H9 (cell line): Measurements from ENCODE around the gene DYRK1A. TPM values are rescaled to one million over a fixed set of nuclear protein-coding genes. Genes with fewer than 3 reads are reported as not detected.

Experiments
- DNase-seq: peaks from one replicate; pipeline ENCODE4 v3.0.0-alpha.2; 2017
- H2AFZ ChIP-seq: one replicate; pipeline ENCODE4 v1.6.1; 2013; ENCODE audit warnings: mild to moderate bottlenecking, low read length, control low read depth, moderate library complexity
- H2AK5ac ChIP-seq: 2 replicates; pipeline ENCODE4 v1.6.1; 2013; ENCODE audit warnings: low read length, control low read depth, mixed read lengths; ENCODE audit not compliant: insufficient read length
- H2BK120ac ChIP-seq: one replicate; pipeline ENCODE4 v1.6.1; 2013; ENCODE audit warnings: low read depth, mild to moderate bottlenecking, low read length, control low read depth, inconsistent platforms; ENCODE audit not compliant: poor library complexity, severe bottlenecking
- H2BK12ac ChIP-seq: 2 replicates; pipeline ENCODE4 v1.6.1; 2013; ENCODE audit warnings: low read length, control low read depth, mixed read lengths, low read depth; ENCODE audit not compliant: insufficient read length
- H2BK15ac ChIP-seq: 2 replicates; pipeline ENCODE4 v1.6.1; 2013; ENCODE audit warnings: low read depth, low read length, control low read depth
- H2BK20ac ChIP-seq: one replicate; pipeline ENCODE4 v1.6.1; 2013; ENCODE audit warnings: low read depth, mild to moderate bottlenecking, low read length, control low read depth, inconsistent platforms; ENCODE audit not compliant: poor library complexity, severe bottlenecking
- H2BK5ac ChIP-seq: 2 replicates; pipeline ENCODE4 v1.6.1; 2013; ENCODE audit warnings: low read length, control low read depth, mixed read lengths; ENCODE audit not compliant: insufficient read length
- H3K14ac ChIP-seq: 2 replicates; pipeline ENCODE4 v1.6.1; 2013; ENCODE audit warnings: low read length, control low read depth; ENCODE audit not compliant: insufficient read depth
- H3K18ac ChIP-seq: 2 replicates; pipeline ENCODE4 v1.6.1; 2013; ENCODE audit warnings: low read depth, mild to moderate bottlenecking, mixed read lengths, low read length, control low read depth; ENCODE audit not compliant: insufficient read length
- H3K23ac ChIP-seq: 2 replicates; pipeline ENCODE4 v1.6.1; 2013; ENCODE audit warnings: low read length, control low read depth, mixed read lengths, low read depth; ENCODE audit not compliant: insufficient read length
- H3K23me2 ChIP-seq: 2 replicates; pipeline ENCODE4 v1.6.1; 2013; ENCODE audit warnings: low read depth, mild to moderate bottlenecking, mixed read lengths, low read length, control low read depth; ENCODE audit not compliant: insufficient read length, poor library complexity, severe bottlenecking
- H3K27ac ChIP-seq: 2 replicates; pipeline ENCODE4 v1.5.1; 2013; ENCODE audit warnings: low read length, control low read depth, mixed read lengths, low read depth; ENCODE audit not compliant: insufficient read length
- H3K27me3 ChIP-seq: 2 replicates; pipeline ENCODE4 v1.6.1; 2013; ENCODE audit warnings: low read length, control low read depth, inconsistent platforms; ENCODE audit not compliant: insufficient read depth
- H3K4ac ChIP-seq: 2 replicates; pipeline ENCODE4 v1.6.1; 2013; ENCODE audit warnings: low read depth, mild to moderate bottlenecking, control low read depth, inconsistent platforms, low read length, moderate library complexity
- H3K4me1 ChIP-seq: 2 replicates; pipeline ENCODE4 v1.6.1; 2013; ENCODE audit warnings: low read length, control low read depth, inconsistent platforms; ENCODE audit not compliant: insufficient read depth
- H3K4me2 ChIP-seq: 2 replicates; pipeline ENCODE4 v1.6.1; 2013; ENCODE audit warnings: low read length, control low read depth, mixed read lengths; ENCODE audit not compliant: insufficient read length, insufficient read depth
- H3K56ac ChIP-seq: 2 replicates; pipeline ENCODE4 v1.6.1; 2013; ENCODE audit warnings: low read depth, mild to moderate bottlenecking, mixed read lengths, low read length, control low read depth; ENCODE audit not compliant: insufficient read length
- H3K79me1 ChIP-seq: 2 replicates; pipeline ENCODE4 v1.6.1; 2013; ENCODE audit warnings: low read depth, mild to moderate bottlenecking, moderate library complexity, low read length, control low read depth, inconsistent platforms; ENCODE audit not compliant: insufficient read depth, poor library complexity, severe bottlenecking
- H3K79me2 ChIP-seq: 2 replicates; pipeline ENCODE4 v1.6.1; 2013; ENCODE audit warnings: low read length, control low read depth, inconsistent platforms; ENCODE audit not compliant: insufficient read depth
- H3K9ac ChIP-seq: 2 replicates; pipeline ENCODE4 v1.6.1; 2013; ENCODE audit warnings: low read length, control low read depth, mixed read lengths; ENCODE audit not compliant: insufficient read length; ENCODE audit errors: extremely low read depth
- H3K9me3 ChIP-seq: one replicate; pipeline ENCODE4 v1.6.1; 2013; ENCODE audit warnings: low read depth, low read length, inconsistent platforms; ENCODE audit not compliant: control insufficient read depth
- H3T11ph ChIP-seq: one replicate; pipeline ENCODE4 v1.6.1; 2013; ENCODE audit warnings: mild to moderate bottlenecking, low read length, control low read depth, inconsistent platforms
- H4K20me1 ChIP-seq: one replicate; pipeline ENCODE4 v1.6.1; 2013; ENCODE audit not compliant: control insufficient read depth, insufficient read length, insufficient read depth
- H4K5ac ChIP-seq: 2 replicates; pipeline ENCODE4 v1.6.1; 2013; ENCODE audit warnings: low read depth, mild to moderate bottlenecking, mixed read lengths, low read length, control low read depth; ENCODE audit not compliant: insufficient read length
- H4K8ac ChIP-seq: replicated peaks from 2 replicates; pipeline ENCODE4 v1.6.1; 2013; ENCODE audit warnings: low read length, control low read depth, mixed read lengths, low read depth; ENCODE audit not compliant: insufficient read length
- H4K91ac ChIP-seq: 2 replicates; pipeline ENCODE4 v1.6.1; 2013; ENCODE audit warnings: low read depth, mild to moderate bottlenecking, moderate library complexity, mixed read lengths, low read length, control low read depth; ENCODE audit not compliant: insufficient read length
- H3K27ac Mint-ChIP-seq, 3 experiments: 2 replicates in 2 of 3; 3 replicates in 1 of 3; pipeline ENCODE4 v1.8.0; 2020 to 2021; ENCODE audit warnings: mixed read lengths in 3 of 3, mild to moderate bottlenecking in 1 of 3, moderate library complexity in 1 of 3
- H3K27me3 Mint-ChIP-seq: 2 replicates; pipeline ENCODE4 v1.8.0; 2021; ENCODE audit warnings: low read depth, mild to moderate bottlenecking, moderate library complexity, mixed read lengths
- H3K36me3 Mint-ChIP-seq, 3 experiments: 2 replicates in 2 of 3; 3 replicates in 1 of 3; pipeline ENCODE4 v1.8.0; 2020 to 2021; ENCODE audit warnings: low read depth in 3 of 3, mixed read lengths in 3 of 3; ENCODE audit not compliant: insufficient read depth in 1 of 3
- H3K4me1 Mint-ChIP-seq, 2 experiments: 2 replicates each; pipeline ENCODE4 v1.8.0; 2020; ENCODE audit warnings: mixed read lengths in 2 of 2
- H3K4me3 Mint-ChIP-seq, 2 experiments: 2 replicates in 1 of 2; 3 replicates in 1 of 2; pipeline ENCODE4 v1.8.0; 2020 to 2021; ENCODE audit warnings: mild to moderate bottlenecking in 2 of 2, mixed read lengths in 2 of 2, moderate library complexity in 1 of 2
- H3K9me3 Mint-ChIP-seq, 2 experiments: 2 replicates in 1 of 2; 3 replicates in 1 of 2; pipeline ENCODE4 v1.8.0; 2020; ENCODE audit warnings: mild to moderate bottlenecking in 2 of 2, mixed read lengths in 2 of 2, moderate library complexity in 1 of 2
- CTCF ChIP-seq: fragments of 200-600 bp; sonication (generic); conservative IDR thresholded peaks from 3 replicates; pipeline ENCODE4 v1.8.0; 2021; ENCODE audit warnings: antibody characterized with exemption, mild to moderate bottlenecking
- WGBS: extraction: QIAGEN DNeasy Blood & Tissue Kit; methylation state at CpG from one replicate; pipeline ENCODE4 v1.1.7; 2013; ENCODE audit warnings: missing lambda C conversion rate, low lambda C conversion rate, mixed read lengths; ENCODE audit not compliant: insufficient read length; ENCODE audit errors: extremely low coverage; 5-methylcytosine and 5-hydroxymethylcytosine counted together
- total RNA-seq: library from RNA; stranded (reverse); gene quantifications from 2 replicates; pipeline ENCODE4 v1.2.1, GENCODE V29; 2021

DYRK1A gene
- total RNA-seq, 1 experiment from 2014 or later, result 73.6 TPM

DNA sequence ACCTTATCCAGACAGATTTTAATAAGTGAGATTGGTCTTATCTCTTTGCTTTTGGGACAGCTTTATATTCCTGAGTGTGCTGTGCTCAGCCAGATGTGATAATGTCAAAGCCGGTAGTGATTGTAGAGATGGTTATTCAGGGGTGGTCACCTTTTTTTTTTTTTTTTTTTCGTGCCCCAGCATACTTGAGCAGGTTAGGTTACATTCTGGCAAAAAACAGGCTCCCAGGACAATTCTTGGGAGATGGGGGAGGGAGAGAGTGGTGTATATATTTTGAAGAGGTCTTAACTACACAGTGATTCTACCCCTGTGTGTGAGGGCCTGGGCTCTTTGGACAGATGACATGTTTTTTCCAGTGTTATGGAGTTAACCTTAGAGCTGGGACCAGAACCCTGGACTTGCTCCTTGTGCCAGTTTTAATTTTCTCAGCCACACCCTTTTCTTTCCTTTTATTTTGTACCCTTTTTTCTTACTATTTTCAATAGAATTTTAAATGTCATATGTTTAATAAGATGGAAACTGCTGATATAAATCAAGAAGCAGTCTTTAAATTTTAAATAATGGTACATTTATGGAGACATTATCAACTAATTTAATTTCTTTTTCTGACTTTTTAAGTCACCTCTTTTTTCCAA, 88.4 kb downstream of the DYRK1A start:
- peaks cover 5% of the 10 kb centered on the region for H4K20me1 ChIP-seq
- peak overlapping the region in 2 of 3 experiments; percentile 28 to 50; a peak in 3 of 7 replicates for H3K27ac Mint-ChIP-seq
- peaks cover 18% of the 10 kb centered on the region for H3K4me1 ChIP-seq

More for the DNA sequence above, 88.4 kb downstream of the DYRK1A start:
- Histone ChIP-seq H3T11ph (no peak overlapping the region), H3K4ac (no peak overlapping the region), H3K18ac (no peak overlapping the region), H3K9ac (no peak overlapping the region), H3K27ac (no peak overlapping the region), H2BK20ac (no peak overlapping the region), H2BK12ac (no peak overlapping the region), H2BK15ac (no peak overlapping the region), H3K23me2 (no peaks in the 10 kb centered on the region), H3K79me2 (peaks cover 42% of the 10 kb centered on the region), H3K9me3 (no peaks in the 10 kb centered on the region), H3K4me2 (no peak overlapping the region), H3K79me1 (no peaks in the 10 kb centered on the region), H3K14ac (no peak overlapping the region), H2AK5ac (no peak overlapping the region), H2AFZ (no peak overlapping the region), H2BK120ac (no peak overlapping the region), H4K91ac (no peak overlapping the region), H3K56ac (no peak overlapping the region), H2BK5ac (no peak overlapping the region), H4K5ac (no peak overlapping the region), H4K8ac (no peak overlapping the region), H3K23ac (no peak overlapping the region), H3K27me3 (no peaks in the 10 kb centered on the region)
- no peak for TF ChIP-seq CTCF
- H3K36me3 Mint-ChIP-seq, result peaks cover 0 to 3% (median 0%) of the 10 kb centered on the region in 3 experiments; a peak in 1 of 7 replicates
- no CpG with 5 or more reads among the region's 2 CpGs for whole genome bisulfite sequencing
- DNase-seq, result no peak
- no peak overlapping the region for H3K4me3 Mint-ChIP-seq
- H3K9me3 Mint-ChIP-seq, result no peaks in the 10 kb centered on the region
- H3K4me1 Mint-ChIP-seq, result peaks cover 68 to 73% of the 10 kb centered on the region in 2 experiments
- no peaks in the 10 kb centered on the region; the same call in 1 of the 2 replicates for H3K27me3 Mint-ChIP-seq
